Immature natural killer cell (primary cell): ENCODE results near the gene PARM1. TPM values are rescaled to one million over a fixed set of nuclear protein-coding genes. Genes with fewer than 3 reads are reported as not detected.

Source experiments
- DNase-seq, 3 donors: peaks; one replicate each; pipeline ENCODE4 v3.0.0; 2022; ENCODE audit warnings: mixed read lengths in 1 of 3
- H3K27ac Mint-ChIP-seq, 6 donors: one replicate each; pipeline ENCODE4 v1.8.0; 2020; ENCODE audit warnings: mixed read lengths in 6 of 6, mild to moderate bottlenecking in 5 of 6, inconsistent platforms in 4 of 6, moderate library complexity in 3 of 6
- H3K27me3 Mint-ChIP-seq, 3 donors: one replicate each; pipeline ENCODE4 v1.8.0; 2020 to 2021; ENCODE audit warnings: low read depth in 3 of 3, mild to moderate bottlenecking in 3 of 3, mixed read lengths in 3 of 3, moderate library complexity in 3 of 3, inconsistent platforms in 1 of 3
- H3K36me3 Mint-ChIP-seq, 3 donors: one replicate each; pipeline ENCODE4 v1.8.0; 2020; ENCODE audit warnings: mixed read lengths in 3 of 3, inconsistent platforms in 2 of 3, mild to moderate bottlenecking in 2 of 3
- H3K4me1 Mint-ChIP-seq, 2 donors: one replicate each; pipeline ENCODE4 v1.8.0; 2020; ENCODE audit warnings: inconsistent platforms in 2 of 2, mild to moderate bottlenecking in 2 of 2, mixed read lengths in 2 of 2, moderate library complexity in 1 of 2
- H3K4me3 Mint-ChIP-seq, 5 donors: one replicate each; pipeline ENCODE4 v1.8.0; 2020; ENCODE audit warnings: mild to moderate bottlenecking in 5 of 5, mixed read lengths in 5 of 5, inconsistent platforms in 3 of 5, moderate library complexity in 3 of 5
- H3K9me3 Mint-ChIP-seq, 6 donors: one replicate each; pipeline ENCODE4 v1.8.0; 2020; ENCODE audit warnings: mild to moderate bottlenecking in 6 of 6, mixed read lengths in 6 of 6, inconsistent platforms in 4 of 6, moderate library complexity in 3 of 6
- polyA plus RNA-seq, 3 donors: library from polyadenylated mRNA; unstranded; fragments of 300-500 nt; fragmentation: Illumina TruSeq; gene quantifications; one replicate each; pipeline ENCODE4 v1.2.3, GENCODE V29; 2021

PARM1 gene
- polyA plus RNA-seq, 3 donors from 2014 or later = 0.17 TPM; not detected in 2

GRCh38 chr4:74950200-74950599, 17.3 kb downstream of the PARM1 start:
- Mint-ChIP-seq H3K27me3 (peaks cover 0 to 3% (median 0%) of the 10 kb centered on the region in 3 donors), H3K4me3 (no peak overlapping the region), H3K4me1 (no peaks in the 10 kb centered on the region), H3K36me3 (no peaks in the 10 kb centered on the region), H3K27ac (no peak overlapping the region), H3K9me3 (peaks cover 0 to 6% (median under 1%) of the 10 kb centered on the region in 6 donors)
- no peak for DNase-seq

- peaks cover 0 to 2% (median 0%) of the 10 kb centered on the region in 3 donors for H3K27me3 Mint-ChIP-seq
- no peak overlapping the region for H3K4me3 Mint-ChIP-seq
- DNase-seq = no peak
- H3K27ac Mint-ChIP-seq = no peak overlapping the region
- peaks cover 0 to 6% (median under 1%) of the 10 kb centered on the region in 6 donors for H3K9me3 Mint-ChIP-seq
- H3K4me1 Mint-ChIP-seq = no peaks in the 10 kb centered on the region
- no peaks in the 10 kb centered on the region for H3K36me3 Mint-ChIP-seq
Observed at GRCh38 chr4:74950882-74951281, 18.0 kb downstream of the PARM1 start.

- DNase-seq = no peak
- no peaks in the 10 kb centered on the region for H3K4me1 Mint-ChIP-seq
- no peak overlapping the region for H3K4me3 Mint-ChIP-seq
- H3K27me3 Mint-ChIP-seq = peaks cover 0 to 2% (median 0%) of the 10 kb centered on the region in 3 donors
- peaks cover 0 to 7% (median 3%) of the 10 kb centered on the region in 6 donors for H3K9me3 Mint-ChIP-seq
- no peak overlapping the region for H3K27ac Mint-ChIP-seq
- no peaks in the 10 kb centered on the region for H3K36me3 Mint-ChIP-seq
Observed at GRCh38 chr4:74953647-74954046, 20.7 kb downstream of the PARM1 start.

GRCh38 chr4:74958881-74959280, 26.0 kb downstream of the PARM1 start:
- Mint-ChIP-seq H3K4me3 (no peak overlapping the region), H3K4me1 (no peaks in the 10 kb centered on the region), H3K27me3 (no peaks in the 10 kb centered on the region), H3K9me3 (peaks cover 3 to 25% (median 6%) of the 10 kb centered on the region in 6 donors), H3K36me3 (no peaks in the 10 kb centered on the region), H3K27ac (no peak overlapping the region)
- DNase-seq = no peak

GRCh38 chr4:74961230-74961629, 28.3 kb downstream of the PARM1 start:
- H3K27ac Mint-ChIP-seq = no peak overlapping the region
- peaks cover 4 to 25% (median 6%) of the 10 kb centered on the region in 6 donors for H3K9me3 Mint-ChIP-seq
- H3K4me3 Mint-ChIP-seq = no peak overlapping the region
- H3K4me1 Mint-ChIP-seq = no peaks in the 10 kb centered on the region
- peaks cover 0 to 2% (median 0%) of the 10 kb centered on the region in 3 donors for H3K27me3 Mint-ChIP-seq
- H3K36me3 Mint-ChIP-seq = no peaks in the 10 kb centered on the region
- no peak for DNase-seq

- Mint-ChIP-seq H3K36me3 (no peaks in the 10 kb centered on the region), H3K27me3 (peaks cover 0 to 2% (median 2%) of the 10 kb centered on the region in 3 donors), H3K4me1 (no peaks in the 10 kb centered on the region), H3K27ac (no peak overlapping the region), H3K9me3 (peaks cover 1 to 21% (median 5%) of the 10 kb centered on the region in 6 donors), H3K4me3 (no peak overlapping the region)
- DNase-seq = no peak
Observed at GRCh38 chr4:74962584-74962983, 29.7 kb downstream of the PARM1 start.

- Mint-ChIP-seq H3K27me3 (peaks cover 0 to 2% (median 2%) of the 10 kb centered on the region in 3 donors), H3K4me3 (no peak overlapping the region), H3K9me3 (peaks cover 1 to 20% (median 5%) of the 10 kb centered on the region in 6 donors), H3K36me3 (no peaks in the 10 kb centered on the region), H3K27ac (no peak overlapping the region), H3K4me1 (no peaks in the 10 kb centered on the region)
- DNase-seq = no peak
Observed at GRCh38 chr4:74964311-74964710, 31.4 kb downstream of the PARM1 start.

- H3K27ac Mint-ChIP-seq = no peak overlapping the region
- DNase-seq = no peak
- peaks cover 0 to 4% (median under 1%) of the 10 kb centered on the region in 6 donors for H3K9me3 Mint-ChIP-seq
Observed at GRCh38 chr4:74967324-74967723, 34.4 kb downstream of the PARM1 start.

GRCh38 chr4:74968456-74969164, 35.7 kb downstream of the PARM1 start:
- Mint-ChIP-seq H3K27me3 (peaks cover 0 to 2% (median 2%) of the 10 kb centered on the region in 3 donors), H3K36me3 (no peaks in the 10 kb centered on the region), H3K4me3 (no peak overlapping the region), H3K27ac (no peak overlapping the region), H3K4me1 (no peaks in the 10 kb centered on the region), H3K9me3 (peaks cover 0 to 2% (median 0%) of the 10 kb centered on the region in 6 donors)
- DNase-seq = no peak

More at GRCh38 chr4:74967324-74967723, 34.4 kb downstream of the PARM1 start:
- Mint-ChIP-seq H3K27me3 (peaks cover 0 to 2% (median 2%) of the 10 kb centered on the region in 3 donors), H3K4me1 (no peaks in the 10 kb centered on the region), H3K36me3 (no peaks in the 10 kb centered on the region), H3K4me3 (no peak overlapping the region)

GRCh38 chr4:74969507-74970474, 36.9 kb downstream of the PARM1 start:
- Mint-ChIP-seq H3K27me3 (peaks cover 0 to 4% (median 0%) of the 10 kb centered on the region in 3 donors), H3K4me3 (no peak overlapping the region), H3K4me1 (no peaks in the 10 kb centered on the region), H3K27ac (no peak overlapping the region), H3K9me3 (peaks cover 0 to 10% (median 0%) of the 10 kb centered on the region in 6 donors), H3K36me3 (no peaks in the 10 kb centered on the region)
- no peak for DNase-seq

GRCh38 chr4:74970577-74970976, 37.7 kb downstream of the PARM1 start:
- Mint-ChIP-seq H3K36me3 (no peaks in the 10 kb centered on the region), H3K4me1 (no peaks in the 10 kb centered on the region), H3K9me3 (peaks cover 0 to 18% (median 2%) of the 10 kb centered on the region in 6 donors), H3K27ac (no peak overlapping the region), H3K4me3 (no peak overlapping the region), H3K27me3 (peaks cover 0 to 4% (median 0%) of the 10 kb centered on the region in 3 donors)
- DNase-seq = no peak

- no peaks in the 10 kb centered on the region for H3K4me1 Mint-ChIP-seq
- H3K36me3 Mint-ChIP-seq = no peaks in the 10 kb centered on the region
- DNase-seq = no peak
- no peak overlapping the region for H3K4me3 Mint-ChIP-seq
- H3K27ac Mint-ChIP-seq = no peak overlapping the region
- peaks cover 0 to 4% (median 0%) of the 10 kb centered on the region in 3 donors for H3K27me3 Mint-ChIP-seq
- peaks cover 0 to 18% (median 2%) of the 10 kb centered on the region in 6 donors for H3K9me3 Mint-ChIP-seq
Observed at GRCh38 chr4:74971862-74972261, 38.9 kb downstream of the PARM1 start.

- Mint-ChIP-seq H3K27me3 (peaks cover 0 to 2% (median 1%) of the 10 kb centered on the region in 3 donors), H3K4me3 (no peak overlapping the region), H3K27ac (no peak overlapping the region), H3K4me1 (no peaks in the 10 kb centered on the region), H3K36me3 (peaks cover 0 to 4% (median 0%) of the 10 kb centered on the region in 3 donors), H3K9me3 (peaks cover 3 to 33% (median 15%) of the 10 kb centered on the region in 6 donors)
- DNase-seq = no peak
Observed at GRCh38 chr4:74975082-74975481, 42.2 kb downstream of the PARM1 start.
